ENCODE measurements around the gene CIAO3. TPM values are rescaled to one million over a fixed set of nuclear protein-coding genes. Genes with fewer than 3 reads are reported as not detected.
A peak's percentile ranks its signal among the peaks of the same experiment; 100 is the strongest.

Gene CIAO3
- total and polyA plus RNA-seq, 2 donors (not counting 1 experiment from before 2014, with no cell fraction given), result 59.4 to 68.4 TPM

DNA sequence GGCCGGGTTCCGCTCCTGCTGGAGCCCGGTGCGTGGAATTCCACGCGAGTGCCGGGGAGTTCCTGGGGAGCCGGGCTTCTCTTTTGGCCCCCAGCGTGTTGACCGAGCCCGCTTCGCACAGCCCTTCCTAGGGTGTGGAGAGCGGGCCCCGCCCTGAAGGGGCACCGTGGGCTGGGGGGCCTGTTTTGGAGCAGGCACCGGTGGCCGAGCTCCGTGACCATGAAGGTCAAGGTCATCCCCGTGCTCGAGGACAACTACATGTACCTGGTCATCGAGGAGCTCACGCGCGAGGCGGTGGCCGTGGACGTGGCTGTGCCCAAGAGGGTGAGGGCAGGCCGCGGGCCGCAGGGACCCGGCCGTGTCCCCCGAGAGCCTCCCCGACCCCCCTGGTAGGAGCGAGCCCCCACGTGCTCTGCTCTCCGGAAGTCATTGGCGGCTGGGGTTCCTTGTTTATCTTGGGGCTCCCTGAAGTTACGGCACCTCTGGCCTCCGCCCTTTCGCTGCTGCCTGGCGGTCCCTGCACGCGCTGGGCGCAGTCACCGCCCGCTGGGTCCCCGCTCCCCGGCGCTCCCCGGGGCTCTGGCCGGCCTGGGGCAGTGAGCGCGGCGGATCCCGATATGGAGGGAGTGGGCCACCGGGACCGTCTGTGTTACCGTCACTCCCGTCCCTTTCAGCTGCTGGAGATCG is 13.4 kb downstream of the CIAO3 start:
- under 1% methylated on average over 61 of the region's 61 CpGs for WGBS (ENCODE audit: insufficient coverage)
- ATAC-seq (ENCODE audit: low read depth) (peak; percentile 21), DNase-seq (peak; percentile 69)
- no peak for TF ChIP-seq EZH2 (IDR thresholded peaks at IDR 0.05; ENCODE audit: borderline replicate concordance, insufficient read depth, low read depth, low read length, poor library complexity, severe bottlenecking)
- TF ChIP-seq, protein P1, sequence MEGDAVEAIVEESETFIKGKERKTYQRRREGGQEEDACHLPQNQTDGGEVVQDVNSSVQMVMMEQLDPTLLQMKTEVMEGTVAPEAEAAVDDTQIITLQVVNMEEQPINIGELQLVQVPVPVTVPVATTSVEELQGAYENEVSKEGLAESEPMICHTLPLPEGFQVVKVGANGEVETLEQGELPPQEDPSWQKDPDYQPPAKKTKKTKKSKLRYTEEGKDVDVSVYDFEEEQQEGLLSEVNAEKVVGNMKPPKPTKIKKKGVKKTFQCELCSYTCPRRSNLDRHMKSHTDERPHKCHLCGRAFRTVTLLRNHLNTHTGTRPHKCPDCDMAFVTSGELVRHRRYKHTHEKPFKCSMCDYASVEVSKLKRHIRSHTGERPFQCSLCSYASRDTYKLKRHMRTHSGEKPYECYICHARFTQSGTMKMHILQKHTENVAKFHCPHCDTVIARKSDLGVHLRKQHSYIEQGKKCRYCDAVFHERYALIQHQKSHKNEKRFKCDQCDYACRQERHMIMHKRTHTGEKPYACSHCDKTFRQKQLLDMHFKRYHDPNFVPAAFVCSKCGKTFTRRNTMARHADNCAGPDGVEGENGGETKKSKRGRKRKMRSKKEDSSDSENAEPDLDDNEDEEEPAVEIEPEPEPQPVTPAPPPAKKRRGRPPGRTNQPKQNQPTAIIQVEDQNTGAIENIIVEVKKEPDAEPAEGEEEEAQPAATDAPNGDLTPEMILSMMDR (IDR thresholded peaks at IDR 0.05), result no peak
- Histone ChIP-seq H3K27ac (ENCODE audit: low read length in 2 of 2) (peak overlapping the region; percentile 73 to 87), H3K9me3 (ENCODE audit: control extremely low read depth in 1 of 3, control insufficient read depth in 2 of 3, insufficient read depth in 1 of 3, low read length in 2 of 3) (no peaks in the 10 kb centered on the region), H3K36me3 (replicated peaks in 1 of 2; ENCODE audit: control extremely low read depth in 1 of 2, control insufficient read depth in 1 of 2, extremely low read depth in 1 of 2, insufficient read depth in 2 of 2, low read length in 1 of 2) (peaks cover 0 to 13% of the 10 kb centered on the region in 2 experiments), H4K20me1 (ENCODE audit: control insufficient read depth, insufficient read depth, low read length, poor library complexity, severe bottlenecking) (peaks cover 14% of the 10 kb centered on the region), H3K79me2 (ENCODE audit: control insufficient read depth, insufficient read depth, low read length) (no peaks in the 10 kb centered on the region), H2AFZ (ENCODE audit: insufficient read depth, low read depth, low read length, poor library complexity, severe bottlenecking) (peak overlapping the region; percentile 62), H3K4me1 (ENCODE audit: control insufficient read depth in 2 of 2, insufficient read depth in 2 of 2, low read length in 2 of 2) (peaks cover 10 to 28% of the 10 kb centered on the region in 2 donors), H3K27me3 (replicated peaks in 1 of 4; ENCODE audit: control extremely low read depth in 1 of 4, control insufficient read depth in 3 of 4, insufficient read depth in 4 of 4, low read length in 3 of 4) (no peaks in the 10 kb centered on the region), H3K4me2 (replicated peaks; ENCODE audit: low read depth, low read length, poor library complexity, severe bottlenecking) (peak overlapping the region; percentile 97), H3K9ac (ENCODE audit: low read length) (peak overlapping the region; percentile 86), H3K4me3 (ENCODE audit: control extremely low read depth in 1 of 5, extremely low read depth in 1 of 5, insufficient read depth in 1 of 5, low read depth in 2 of 5, low read length in 4 of 5) (peak overlapping the region; percentile 42 to 81 (median 70))
- CTCF ChIA-PET, result interaction anchor here (0.8 to 1.8 kb wide), 6 partner anchors 9 to 57 kb away, joined by 3 to 5 read pairs (median 4); partner anchors contain the start of gene CIAO3
- Mint-ChIP-seq H3K27me3 (no peaks in the 10 kb centered on the region), H3K4me3 (peak overlapping the region; percentile 69), H3K9me3 (ENCODE audit: insufficient read depth) (no peaks in the 10 kb centered on the region), H3K4me1 (peaks cover 19% of the 10 kb centered on the region), H3K27ac (no peak overlapping the region)
- POLR2A ChIA-PET, result interaction anchor here (1.2 to 1.5 kb wide), 3 partner anchors 8 to 13 kb away, joined by 8 to 11 read pairs (median 11); partner anchors contain the start of gene CIAO3
- intact Hi-C loops (cut with micrococcal nuclease), result loop anchor here (1.0 to 5.0 kb wide), 2 partner anchors 61 to 885 kb away; partner anchors contain the start of genes CHTF18, CRAMP1, IFT140 and RPUSD1
